ENCODE data around the gene KIAA0825.

- TF ChIP-seq HDGF (IDR thresholded peaks at IDR 0.05; ENCODE audit: borderline replicate concordance) = no peak
- no peak for TF ChIP-seq FOXM1 (IDR thresholded peaks at IDR 0.05; ENCODE audit: borderline replicate concordance)
- TF ChIP-seq CTBP1 (IDR thresholded peaks at IDR 0.05; ENCODE audit: borderline replicate concordance) = no peak
- no peak for TF ChIP-seq FOXA1 (IDR thresholded peaks at IDR 0.05)
- TF ChIP-seq LEF1 (IDR thresholded peaks at IDR 0.05; ENCODE audit: borderline replicate concordance) = no peak
- no peak for TF ChIP-seq ARNT (IDR thresholded peaks at IDR 0.05)
- TF ChIP-seq TARDBP (IDR thresholded peaks at IDR 0.05) = no peak
- TF ChIP-seq NFRKB (IDR thresholded peaks at IDR 0.05) = no peak
- TF ChIP-seq FOXK2 (IDR thresholded peaks at IDR 0.05) = no peak
Measured at GRCh38 chr5:94562327-94562971, 56.0 kb downstream of the KIAA0825 start.
